PC-3 (cell line): Measurements from ENCODE around the gene ADAMTSL1. TPM values are rescaled to one million over a fixed set of nuclear protein-coding genes. Genes with fewer than 3 reads are reported as not detected.

Experiments
- ATAC-seq: fragments of 200-7000 bp; cut with Tn5 transposase; 2 replicates; pipeline ENCODE4 v1.9.1; 2020; ENCODE audit warnings: mild to moderate bottlenecking, moderate library complexity
- BruUV-seq: library from RNA; stranded (reverse); fragments of 400-500 nt; replicated peaks from 2 replicates; lab custom pipeline; 2021; lab: Mats Ljungman, UMichigan
- CTCF ChIA-PET: fragments of 300-600 bp; sonication (Branson Sonifier 250); formaldehyde crosslinking; loops from one replicate; lab custom pipeline; 2022; ENCODE audit warnings: antibody characterized with exemption; lab: Charles Lee
- POLR2A ChIA-PET: fragments of 300-600 bp; sonication (Branson Sonifier 250); formaldehyde crosslinking; loops from one replicate; lab custom pipeline; 2022; ENCODE audit warnings: antibody characterized with exemption; ENCODE audit not compliant: unreplicated experiment; lab: Charles Lee
- DNase-seq: peaks from one replicate; pipeline ENCODE4 v3.0.0-alpha.2; 2015
- H2AFZ ChIP-seq: fragments of 300-600 bp; sonication (generic); 2 replicates; pipeline ENCODE4 v1.6.0; 2016; ENCODE audit warnings: antibody characterized with exemption, low read length
- H3F3A ChIP-seq: fragments of 300-600 bp; sonication (generic); one replicate; pipeline ENCODE4 v1.6.0; 2017; ENCODE audit warnings: antibody characterized with exemption, low read length, control low read depth, mild to moderate bottlenecking; ENCODE audit not compliant: unreplicated experiment
- H3K27ac ChIP-seq: fragments of 300-600 bp; sonication (generic); 2 replicates; pipeline ENCODE4 v1.5.1; 2016; ENCODE audit warnings: mild to moderate bottlenecking, low read length
- H3K27me3 ChIP-seq: fragments of 300-600 bp; sonication (generic); 2 replicates; pipeline ENCODE4 v1.6.1; 2016; ENCODE audit warnings: low read length, mixed read lengths
- H3K36me3 ChIP-seq: fragments of 300-600 bp; sonication (generic); 2 replicates; pipeline ENCODE4 v1.6.1; 2016; ENCODE audit warnings: low read depth, mixed run types, low read length, mixed read lengths
- H3K4me1 ChIP-seq: fragments of 300-600 bp; sonication (generic); 2 replicates; pipeline ENCODE4 v1.5.1; 2016; ENCODE audit warnings: low read length; ENCODE audit not compliant: insufficient read depth
- H3K4me2 ChIP-seq: fragments of 300-600 bp; sonication (generic); 2 replicates; pipeline ENCODE4 v1.6.0; 2016; ENCODE audit warnings: low read length
- H3K4me3 ChIP-seq: fragments of 300-600 bp; sonication (generic); 2 replicates; pipeline ENCODE4 v1.5.1; 2016; ENCODE audit warnings: mild to moderate bottlenecking, low read length, mixed read lengths
- H3K79me2 ChIP-seq: fragments of 300-600 bp; sonication (generic); 2 replicates; pipeline ENCODE4 v1.6.1; 2017; ENCODE audit warnings: low read length, mixed read lengths
- H3K9ac ChIP-seq: fragments of 300-600 bp; sonication (generic); 2 replicates; pipeline ENCODE4 v1.6.0; 2016; ENCODE audit warnings: mild to moderate bottlenecking, low read length
- H3K9me2 ChIP-seq: fragments of 300-600 bp; sonication (generic); replicated peaks from 2 replicates; pipeline ENCODE4 v1.6.1; 2016; ENCODE audit warnings: mixed run types, low read length, mixed read lengths
- H3K9me3 ChIP-seq: fragments of 300-600 bp; sonication (generic); 2 replicates; pipeline ENCODE4 v1.6.1; 2016; ENCODE audit warnings: low read length, mixed read lengths
- H4K20me1 ChIP-seq: fragments of 300-600 bp; sonication (generic); 2 replicates; pipeline ENCODE4 v1.6.1; 2016; ENCODE audit warnings: low read length, mixed read lengths
- EZH2 ChIP-seq: fragments of 300-600 bp; sonication (generic); IDR thresholded peaks from one replicate; pipeline ENCODE4 v1.6.1; 2017; ENCODE audit warnings: antibody characterized with exemption, mild to moderate bottlenecking, low read length; ENCODE audit not compliant: unreplicated experiment
- EZH2phosphoT487 ChIP-seq: fragments of 300-600 bp; sonication (generic); IDR thresholded peaks from 2 replicates; pipeline ENCODE4 v1.6.1; 2018; ENCODE audit warnings: mild to moderate bottlenecking, antibody characterized with exemption, low read length, borderline replicate concordance
- intact Hi-C: fragments of 100-400 bp; cut with micrococcal nuclease; formaldehyde crosslinking; loops from 2 replicates; pipeline ENCODE4 v1.9.0; 2023
- total RNA-seq: library from RNA; depleted of rRNA; stranded (reverse); fragments of >200 nt; gene quantifications from 2 replicates; pipeline ENCODE4 v1.2.3, GENCODE V29; 2014
- TF ChIP-seq, protein P1 (sequence below): fragments of 300-600 bp; sonication (generic); conservative IDR thresholded peaks from 2 replicates; pipeline ENCODE4 v1.5.1; 2017; ENCODE audit warnings: antibody characterized with exemption, low read depth, mild to moderate bottlenecking, low read length

The ADAMTSL1 gene
- total RNA-seq, 1 experiment from 2014 or later, result 0.26 TPM

GRCh38 chr9:18864516-18864915, 390.6 kb downstream of the ADAMTSL1 start:
- H3K9ac ChIP-seq, result no peak overlapping the region
- H3K79me2 ChIP-seq, result no peaks in the 10 kb centered on the region
- DNase-seq (no peak), ATAC-seq (no peak)
- no peaks in the 10 kb centered on the region for H4K20me1 ChIP-seq
- no peaks in the 10 kb centered on the region for H3K9me2 ChIP-seq
- H3F3A ChIP-seq, result no peaks in the 10 kb centered on the region
- no peak overlapping the region for H3K4me3 ChIP-seq
- ChIA-PET CTCF (interaction anchor here (0.6 kb wide), 1 partner anchor 1463 kb away, joined by 3 read pairs; no protein-coding TSS in a partner anchor), POLR2A (no interaction called here)
- intact Hi-C loops, result no loop called here
- no peaks in the 10 kb centered on the region for H3K27me3 ChIP-seq
- TF ChIP-seq EZH2, result no peak
- TF ChIP-seq, protein P1, sequence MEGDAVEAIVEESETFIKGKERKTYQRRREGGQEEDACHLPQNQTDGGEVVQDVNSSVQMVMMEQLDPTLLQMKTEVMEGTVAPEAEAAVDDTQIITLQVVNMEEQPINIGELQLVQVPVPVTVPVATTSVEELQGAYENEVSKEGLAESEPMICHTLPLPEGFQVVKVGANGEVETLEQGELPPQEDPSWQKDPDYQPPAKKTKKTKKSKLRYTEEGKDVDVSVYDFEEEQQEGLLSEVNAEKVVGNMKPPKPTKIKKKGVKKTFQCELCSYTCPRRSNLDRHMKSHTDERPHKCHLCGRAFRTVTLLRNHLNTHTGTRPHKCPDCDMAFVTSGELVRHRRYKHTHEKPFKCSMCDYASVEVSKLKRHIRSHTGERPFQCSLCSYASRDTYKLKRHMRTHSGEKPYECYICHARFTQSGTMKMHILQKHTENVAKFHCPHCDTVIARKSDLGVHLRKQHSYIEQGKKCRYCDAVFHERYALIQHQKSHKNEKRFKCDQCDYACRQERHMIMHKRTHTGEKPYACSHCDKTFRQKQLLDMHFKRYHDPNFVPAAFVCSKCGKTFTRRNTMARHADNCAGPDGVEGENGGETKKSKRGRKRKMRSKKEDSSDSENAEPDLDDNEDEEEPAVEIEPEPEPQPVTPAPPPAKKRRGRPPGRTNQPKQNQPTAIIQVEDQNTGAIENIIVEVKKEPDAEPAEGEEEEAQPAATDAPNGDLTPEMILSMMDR, result no peak
- no peak for TF ChIP-seq EZH2phosphoT487
- no peaks in the 10 kb centered on the region for H3K9me3 ChIP-seq
- H3K4me1 ChIP-seq, result no peaks in the 10 kb centered on the region
- no peak overlapping the region for H3K4me2 ChIP-seq
- no peak overlapping the region for H2AFZ ChIP-seq
- H3K27ac ChIP-seq, result no peak overlapping the region
- H3K36me3 ChIP-seq, result no peaks in the 10 kb centered on the region
- no TSS peak for BruUV-seq

DNA sequence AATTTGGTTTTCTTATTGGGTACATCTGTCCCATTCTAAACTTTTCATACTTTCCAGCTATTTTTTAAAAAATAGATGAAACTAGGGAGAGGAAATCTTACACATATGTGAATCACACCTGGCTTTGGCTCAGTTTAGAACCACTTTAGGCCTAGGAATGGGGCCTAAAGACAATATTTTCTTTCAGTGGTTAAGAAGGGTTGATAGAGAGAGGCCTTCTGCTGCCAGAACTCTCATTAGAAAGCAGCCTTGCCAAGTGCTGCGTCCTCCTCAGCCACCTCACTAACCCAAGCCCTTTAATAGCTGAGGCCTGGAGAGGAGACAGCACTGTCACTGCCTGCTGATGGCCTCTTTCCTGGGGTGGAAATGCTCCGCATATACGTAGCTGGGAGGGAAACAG, 391.6 kb downstream of the ADAMTSL1 start:
- Histone ChIP-seq H3F3A (no peaks in the 10 kb centered on the region), H3K27ac (no peak overlapping the region), H2AFZ (no peak overlapping the region), H3K9ac (no peak overlapping the region), H3K79me2 (no peaks in the 10 kb centered on the region), H3K9me3 (no peaks in the 10 kb centered on the region), H3K4me2 (no peak overlapping the region), H3K4me3 (no peak overlapping the region), H3K9me2 (no peaks in the 10 kb centered on the region), H4K20me1 (no peaks in the 10 kb centered on the region), H3K27me3 (no peaks in the 10 kb centered on the region), H3K4me1 (no peaks in the 10 kb centered on the region), H3K36me3 (no peaks in the 10 kb centered on the region)
- ChIA-PET POLR2A (no interaction called here), CTCF (no interaction called here)
- TF ChIP-seq EZH2 (no peak), EZH2phosphoT487 (no peak)
- TF ChIP-seq, protein P1, result no peak
- BruUV-seq, result no TSS peak
- DNase-seq (no peak), ATAC-seq (no peak)
- intact Hi-C loops, result no loop called here

DNA sequence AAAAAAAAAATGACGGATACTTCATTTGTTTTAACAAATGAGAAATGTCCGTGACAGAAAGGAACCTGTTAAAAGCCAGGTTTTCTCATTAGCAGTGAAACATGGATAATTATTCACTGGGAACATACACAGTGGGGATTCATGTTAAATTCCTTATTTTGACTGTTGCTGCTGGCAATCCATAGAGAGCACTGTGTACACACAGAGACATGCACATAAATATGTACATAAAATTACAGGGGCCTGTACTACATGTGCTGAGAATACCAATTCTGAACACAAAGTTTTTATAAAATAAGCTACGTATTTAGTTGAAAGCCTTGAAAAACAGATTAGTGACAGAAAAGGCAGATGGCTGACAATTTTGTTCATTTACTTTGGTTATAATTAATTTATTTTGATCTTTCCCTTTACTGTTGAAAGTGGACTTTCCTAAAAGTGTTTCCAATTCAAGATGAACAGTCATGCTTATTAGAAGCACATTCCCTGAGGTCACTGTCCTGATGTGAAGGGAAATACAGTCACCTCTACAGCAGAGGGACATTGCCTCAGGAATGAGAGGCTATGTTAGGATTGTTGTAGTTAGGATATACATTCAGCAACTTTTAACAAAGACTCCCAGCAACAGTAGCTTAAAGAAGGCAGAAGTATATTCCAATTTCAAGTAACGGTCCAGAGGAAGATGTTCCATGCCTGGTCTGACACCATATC, 392.3 kb downstream of the ADAMTSL1 start:
- Histone ChIP-seq H3K4me3 (no peak overlapping the region), H4K20me1 (no peaks in the 10 kb centered on the region), H3K4me1 (no peaks in the 10 kb centered on the region), H3K9me2 (no peaks in the 10 kb centered on the region), H3K4me2 (no peak overlapping the region), H3K27me3 (no peaks in the 10 kb centered on the region), H3K79me2 (no peaks in the 10 kb centered on the region), H3F3A (no peaks in the 10 kb centered on the region), H3K36me3 (no peaks in the 10 kb centered on the region), H3K9ac (no peak overlapping the region), H2AFZ (no peak overlapping the region), H3K27ac (no peak overlapping the region), H3K9me3 (no peaks in the 10 kb centered on the region)
- CTCF ChIA-PET, result no interaction called here
- TF ChIP-seq EZH2phosphoT487 (no peak), EZH2 (no peak)
- TF ChIP-seq, protein P1, result no peak
- POLR2A ChIA-PET, result no interaction called here
- no peak for ATAC-seq
- intact Hi-C loops, result no loop called here
- no peak for DNase-seq
- BruUV-seq, result no TSS peak
